Measurements from ENCODE around the gene KIAA1217.

DNA sequence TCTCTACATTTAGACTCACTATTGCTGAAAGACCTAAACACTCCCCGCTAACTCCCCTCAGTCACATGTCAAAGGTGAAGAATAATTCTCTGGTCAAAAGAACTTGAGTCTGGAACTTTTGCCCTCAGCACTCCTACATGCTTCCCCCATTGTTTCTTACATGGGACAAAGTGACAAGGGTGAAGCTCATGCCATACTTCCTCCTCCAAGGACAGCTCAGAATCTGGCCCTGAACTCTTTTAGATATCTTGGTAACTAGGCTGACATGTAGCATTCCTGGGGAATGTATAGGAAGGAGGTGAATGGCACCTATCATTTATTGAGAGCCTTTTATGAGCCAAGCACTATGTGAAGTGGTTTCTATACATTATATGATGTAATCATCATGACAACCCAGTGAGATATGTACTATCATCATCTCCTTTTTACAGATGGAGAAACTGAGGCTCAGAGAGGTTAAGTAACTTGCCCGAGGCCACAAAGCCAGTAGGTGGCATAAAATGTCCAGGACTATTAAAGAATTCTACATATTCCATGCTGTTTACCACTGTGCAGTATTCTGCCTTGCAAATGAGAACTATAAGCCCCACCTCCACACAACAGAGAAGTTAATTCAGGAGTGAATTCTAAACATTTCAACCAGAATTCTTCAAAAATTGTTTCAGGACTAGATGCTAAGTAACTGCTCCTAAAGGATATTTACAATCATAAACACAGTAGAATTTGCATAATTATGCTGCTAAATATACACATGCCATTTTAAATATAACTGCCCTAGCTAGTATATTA is 268.2 kb downstream of the KIAA1217 start:
- TF ChIP-seq, protein P1, sequence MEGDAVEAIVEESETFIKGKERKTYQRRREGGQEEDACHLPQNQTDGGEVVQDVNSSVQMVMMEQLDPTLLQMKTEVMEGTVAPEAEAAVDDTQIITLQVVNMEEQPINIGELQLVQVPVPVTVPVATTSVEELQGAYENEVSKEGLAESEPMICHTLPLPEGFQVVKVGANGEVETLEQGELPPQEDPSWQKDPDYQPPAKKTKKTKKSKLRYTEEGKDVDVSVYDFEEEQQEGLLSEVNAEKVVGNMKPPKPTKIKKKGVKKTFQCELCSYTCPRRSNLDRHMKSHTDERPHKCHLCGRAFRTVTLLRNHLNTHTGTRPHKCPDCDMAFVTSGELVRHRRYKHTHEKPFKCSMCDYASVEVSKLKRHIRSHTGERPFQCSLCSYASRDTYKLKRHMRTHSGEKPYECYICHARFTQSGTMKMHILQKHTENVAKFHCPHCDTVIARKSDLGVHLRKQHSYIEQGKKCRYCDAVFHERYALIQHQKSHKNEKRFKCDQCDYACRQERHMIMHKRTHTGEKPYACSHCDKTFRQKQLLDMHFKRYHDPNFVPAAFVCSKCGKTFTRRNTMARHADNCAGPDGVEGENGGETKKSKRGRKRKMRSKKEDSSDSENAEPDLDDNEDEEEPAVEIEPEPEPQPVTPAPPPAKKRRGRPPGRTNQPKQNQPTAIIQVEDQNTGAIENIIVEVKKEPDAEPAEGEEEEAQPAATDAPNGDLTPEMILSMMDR (conservative IDR thresholded peaks at IDR 0.05 in 1 of 2, IDR thresholded peaks at IDR 0.05 in 1 of 2; ENCODE audit: extremely low read depth in 1 of 2, insufficient read depth in 1 of 2, low read depth in 1 of 2, low read length in 2 of 2): no peak
- TF ChIP-seq EZH2 (IDR thresholded peaks at IDR 0.05; ENCODE audit: borderline replicate concordance, low read length): no peak
